Coronary artery (tissue), 2 donors: ENCODE measurements around the gene CCDC8.

Experiments
- DNase-seq: peaks from one replicate; pipeline ENCODE4 v3.0.0-alpha.2; 2017; ENCODE audit warnings: low spot score
- H3K27ac ChIP-seq, 2 donors: fragments of 200-600 bp; sonication (generic); one replicate each; pipeline ENCODE4 v1.5.1; 2016 to 2019
- H3K4me3 ChIP-seq: fragments of 200-600 bp; sonication (generic); 2 replicates; pipeline ENCODE4 v1.5.1; 2016; ENCODE audit warnings: mild to moderate bottlenecking, moderate library complexity
- TF ChIP-seq, protein P1 (sequence below): fragments of 200-600 bp; sonication (generic); IDR thresholded peaks from one replicate; pipeline ENCODE4 v1.5.1; 2019; ENCODE audit warnings: antibody characterized with exemption

Gene CCDC8

DNA sequence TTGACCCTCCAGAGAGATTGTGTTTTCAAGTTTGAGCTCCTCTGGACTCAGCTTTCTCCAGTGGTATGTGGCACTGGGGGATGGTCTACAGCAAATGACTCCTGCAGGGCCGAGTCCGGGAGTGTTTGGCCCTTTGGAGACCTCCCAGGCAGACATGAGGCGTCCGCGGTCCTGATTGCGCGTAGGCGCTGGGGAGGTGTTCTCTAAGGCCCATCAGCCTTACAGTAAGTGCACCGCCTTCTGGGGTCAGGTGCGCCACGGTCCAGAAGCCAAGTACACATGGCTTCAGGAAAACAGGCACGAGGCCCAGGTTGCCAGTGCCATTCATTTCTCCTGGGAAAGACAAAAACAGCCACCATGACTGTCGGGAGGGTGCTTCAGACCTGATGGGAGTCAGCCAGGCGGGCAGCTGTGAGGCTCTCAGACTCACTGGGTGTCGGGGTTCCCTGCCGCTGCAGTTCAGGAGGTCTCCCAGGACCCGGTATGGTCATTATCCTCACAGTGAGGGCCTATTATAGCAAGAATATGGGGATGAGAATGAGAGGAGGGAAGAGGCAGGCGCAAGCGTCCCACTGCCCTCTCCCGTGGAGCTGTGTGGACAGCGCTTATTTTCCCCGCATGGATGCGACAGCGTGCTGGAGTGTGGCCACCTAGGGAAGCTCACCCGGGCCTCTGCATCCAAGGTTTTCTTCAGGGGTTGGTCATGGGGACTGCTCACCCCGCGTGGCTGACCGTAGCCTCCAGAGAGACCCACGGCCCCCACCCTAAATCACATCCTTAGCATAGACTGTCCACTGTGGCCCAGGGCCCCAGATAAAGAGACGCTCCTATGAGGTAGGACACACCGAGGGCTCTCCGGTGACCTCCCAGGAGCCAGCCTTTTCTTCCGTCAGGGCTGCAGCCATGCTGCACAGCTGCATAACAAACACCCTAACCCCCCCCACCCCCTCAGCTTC is 21.8 kb downstream of the CCDC8 start:
- TF ChIP-seq, protein P1, sequence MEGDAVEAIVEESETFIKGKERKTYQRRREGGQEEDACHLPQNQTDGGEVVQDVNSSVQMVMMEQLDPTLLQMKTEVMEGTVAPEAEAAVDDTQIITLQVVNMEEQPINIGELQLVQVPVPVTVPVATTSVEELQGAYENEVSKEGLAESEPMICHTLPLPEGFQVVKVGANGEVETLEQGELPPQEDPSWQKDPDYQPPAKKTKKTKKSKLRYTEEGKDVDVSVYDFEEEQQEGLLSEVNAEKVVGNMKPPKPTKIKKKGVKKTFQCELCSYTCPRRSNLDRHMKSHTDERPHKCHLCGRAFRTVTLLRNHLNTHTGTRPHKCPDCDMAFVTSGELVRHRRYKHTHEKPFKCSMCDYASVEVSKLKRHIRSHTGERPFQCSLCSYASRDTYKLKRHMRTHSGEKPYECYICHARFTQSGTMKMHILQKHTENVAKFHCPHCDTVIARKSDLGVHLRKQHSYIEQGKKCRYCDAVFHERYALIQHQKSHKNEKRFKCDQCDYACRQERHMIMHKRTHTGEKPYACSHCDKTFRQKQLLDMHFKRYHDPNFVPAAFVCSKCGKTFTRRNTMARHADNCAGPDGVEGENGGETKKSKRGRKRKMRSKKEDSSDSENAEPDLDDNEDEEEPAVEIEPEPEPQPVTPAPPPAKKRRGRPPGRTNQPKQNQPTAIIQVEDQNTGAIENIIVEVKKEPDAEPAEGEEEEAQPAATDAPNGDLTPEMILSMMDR: no peak
- Histone ChIP-seq H3K4me3 (no peak overlapping the region), H3K27ac (peak overlapping the region; percentile 38 to 80)
- no peak for DNase-seq

DNA sequence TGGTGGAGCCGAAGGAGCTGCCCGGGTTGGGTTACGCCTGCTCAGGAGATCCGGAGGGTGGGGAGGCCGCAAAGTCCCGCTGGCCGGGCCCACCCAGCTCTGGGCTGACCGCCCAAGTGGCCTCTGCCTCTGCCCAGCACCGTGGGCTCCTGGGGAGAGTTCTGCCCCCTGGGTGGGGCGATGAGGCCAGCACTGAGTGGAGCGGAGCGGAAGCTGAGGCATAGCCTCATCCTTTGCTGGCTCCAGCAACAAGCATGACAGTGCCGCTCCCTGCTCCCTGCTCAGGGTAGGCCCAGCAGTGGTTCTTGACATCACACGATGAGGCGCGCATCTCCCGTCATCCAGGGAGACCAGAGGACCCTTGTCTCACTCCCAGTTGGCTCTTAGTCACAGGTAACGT is 22.5 kb downstream of the CCDC8 start:
- TF ChIP-seq, protein P1: no peak
- no peak for DNase-seq
- Histone ChIP-seq H3K4me3 (no peak overlapping the region), H3K27ac (peak overlapping the region in 1 of 2 donors; percentile 80)

DNA sequence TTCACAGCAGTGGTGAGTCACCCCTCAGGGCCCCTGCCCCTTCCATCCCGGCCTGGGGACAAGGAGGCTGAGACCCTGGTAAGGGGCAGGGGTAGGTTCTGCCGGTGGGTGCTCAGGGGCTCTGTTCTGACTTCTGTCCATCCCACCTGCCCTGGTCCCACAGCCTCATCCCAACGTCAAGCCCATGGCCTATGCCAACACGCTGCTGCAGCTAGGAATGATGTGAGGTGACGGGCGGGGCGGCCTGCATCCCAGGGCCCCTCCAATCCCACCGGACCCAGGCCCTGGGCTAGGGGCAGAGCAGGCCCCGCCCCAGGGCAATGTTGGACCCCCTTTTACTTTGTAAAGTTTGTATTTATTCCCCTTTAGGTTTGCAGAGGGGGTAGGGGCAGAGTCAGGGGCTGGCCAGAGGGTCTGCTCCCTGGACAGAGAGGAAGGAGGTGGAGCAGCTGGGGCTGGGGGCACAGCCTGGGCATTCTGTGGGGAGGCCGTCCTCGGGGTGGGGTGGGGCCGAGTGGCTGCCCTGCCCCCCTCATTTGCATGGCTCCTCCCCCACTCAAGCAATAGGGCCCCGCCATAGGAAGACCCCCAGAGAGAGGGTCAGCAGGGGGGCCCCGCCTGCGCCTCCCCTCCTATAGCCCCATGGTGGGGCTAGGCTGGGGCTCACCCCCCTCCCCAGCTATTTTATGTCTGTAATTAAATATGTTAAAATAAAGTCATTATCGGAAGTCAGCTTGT is 23.1 kb downstream of the CCDC8 start:
- Histone ChIP-seq H3K27ac (peak overlapping the region in 1 of 2 donors; percentile 80), H3K4me3 (no peak overlapping the region)
- TF ChIP-seq, protein P1: no peak
- DNase-seq: no peak

DNA sequence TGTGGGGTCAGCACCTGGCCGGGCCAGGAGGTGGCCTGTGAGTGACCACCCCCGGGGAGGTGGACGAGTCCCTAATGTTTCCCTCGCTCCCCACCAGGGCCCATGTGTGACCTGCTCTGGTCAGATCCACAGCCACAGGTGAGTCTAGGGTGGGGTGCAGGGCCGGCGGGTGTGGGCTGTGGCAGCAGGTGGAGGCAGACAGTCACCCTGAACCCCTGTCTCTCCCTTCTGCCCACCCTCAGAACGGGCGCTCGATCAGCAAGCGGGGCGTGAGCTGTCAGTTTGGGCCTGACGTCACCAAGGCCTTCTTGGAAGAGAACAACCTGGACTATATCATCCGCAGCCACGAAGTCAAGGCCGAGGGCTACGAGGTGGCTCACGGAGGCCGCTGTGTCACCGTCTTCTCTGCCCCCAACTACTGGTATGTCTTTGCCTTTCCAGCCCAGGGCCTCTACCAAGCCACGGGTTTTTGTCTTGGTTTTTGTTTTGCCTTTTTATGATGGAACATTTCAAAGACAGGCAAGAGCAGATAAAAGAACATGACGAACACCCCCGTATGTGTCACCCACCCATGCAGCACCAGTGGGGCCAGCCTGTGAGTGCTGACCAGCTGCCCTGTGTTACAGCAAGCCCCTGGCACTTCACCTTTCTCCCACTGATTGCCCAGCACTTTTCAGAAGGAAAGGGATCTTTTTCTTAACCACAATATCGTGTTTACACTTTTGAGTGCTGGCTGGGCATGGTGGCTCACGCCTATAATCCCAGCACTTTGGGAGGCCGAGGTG is 24.9 kb downstream of the CCDC8 start:
- TF ChIP-seq, protein P1: no peak
- DNase-seq: no peak
- H3K27ac ChIP-seq: no peak overlapping the region
- no peak overlapping the region for H3K4me3 ChIP-seq

DNA sequence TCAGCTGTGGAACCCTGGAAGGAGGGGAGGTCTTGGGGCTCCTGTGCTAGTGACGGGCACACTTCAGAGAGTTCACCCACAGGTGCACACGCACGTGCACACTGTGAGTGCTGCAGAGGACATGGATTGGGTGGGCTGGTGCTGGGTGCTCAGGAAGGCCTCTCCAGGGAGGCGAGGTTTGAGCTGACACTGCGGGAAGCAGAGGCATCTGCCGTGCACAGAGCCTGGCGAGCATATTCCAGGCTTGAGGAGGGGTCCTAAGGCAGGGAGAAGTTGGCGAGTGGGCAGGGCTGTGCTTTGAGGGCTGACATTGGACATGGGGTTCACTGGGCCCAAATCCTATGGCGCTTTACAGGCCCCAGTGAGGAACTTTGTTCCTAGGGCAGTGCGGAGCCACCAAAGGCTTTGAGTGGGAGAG is 25.6 kb downstream of the CCDC8 start:
- Histone ChIP-seq H3K4me3 (no peak overlapping the region), H3K27ac (no peak overlapping the region)
- no peak for DNase-seq
- TF ChIP-seq, protein P1: no peak

DNA sequence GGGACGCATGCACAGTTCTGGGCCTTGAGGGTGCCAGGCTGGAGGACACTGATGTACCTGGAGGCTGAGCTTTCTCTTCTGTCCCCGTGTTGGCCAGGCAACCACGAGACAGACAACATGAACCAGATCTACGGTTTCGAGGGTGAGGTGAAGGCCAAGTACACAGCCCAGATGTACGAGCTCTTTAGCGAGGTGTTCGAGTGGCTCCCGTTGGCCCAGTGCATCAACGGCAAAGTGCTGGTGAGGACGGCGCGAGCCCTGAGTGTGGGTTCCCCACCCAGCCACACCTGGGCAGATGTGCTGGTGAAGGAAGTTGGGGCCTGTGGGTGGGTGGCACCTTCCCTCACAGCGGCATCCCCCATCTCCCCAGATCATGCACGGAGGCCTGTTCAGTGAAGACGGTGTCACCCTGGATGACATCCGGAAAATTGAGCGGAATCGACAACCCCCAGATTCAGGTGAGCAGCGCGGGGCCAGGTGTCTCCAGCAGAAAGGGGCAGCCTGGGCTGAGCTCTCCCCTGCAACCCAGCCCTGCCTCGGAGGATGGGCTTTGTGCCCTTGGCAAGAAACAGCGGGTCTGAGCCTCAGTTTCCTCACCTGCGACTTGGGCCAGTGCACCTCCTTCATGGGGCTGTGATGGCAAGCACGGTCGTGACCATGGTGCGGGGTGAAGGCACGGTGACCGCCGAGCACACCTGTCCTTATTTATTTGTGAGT is 26.2 kb downstream of the CCDC8 start:
- peak; percentile 64 for DNase-seq
- no peak overlapping the region for H3K27ac ChIP-seq
- TF ChIP-seq, protein P1: no peak
- H3K4me3 ChIP-seq: no peak overlapping the region
